ENCODE measurements around the gene SLC35B2.

- peak; percentile 26 to 57 for TF ChIP-seq POLR2A (IDR thresholded peaks at IDR 0.05)
- peak in 3 of 6 experiments; percentile 0 to 10 (median 1) for TF ChIP-seq CTCF (IDR thresholded peaks at IDR 0.05)
Measured at GRCh38 chr6:44245912-44246662, 11.2 kb downstream of the SLC35B2 start.
